K562 (cell line): ENCODE results near the gene OSGEP. TPM values are rescaled to one million over a fixed set of nuclear protein-coding genes. Genes with fewer than 3 reads are reported as not detected.

Experiments
- CBFA2T2 ChIP-seq: fragments of 450-650 bp; conservative IDR thresholded peaks from 2 replicates; pipeline ENCODE4 v1.6.1; 2017; ENCODE audit warnings: mild to moderate bottlenecking
- FOXJ2 ChIP-seq: fragments of 200-800 bp; sonication (Bioruptor generic); IDR thresholded peaks from 2 replicates; pipeline ENCODE4 v1.6.1; 2016; ENCODE audit warnings: missing genetic modification characterization, missing compliant biosample characterization
- HMBOX1 ChIP-seq: sonication (generic); IDR thresholded peaks from 2 replicates; pipeline ENCODE4 v1.6.1; 2016
- LCOR ChIP-seq: sonication (generic); formaldehyde crosslinking; IDR thresholded peaks from 2 replicates; pipeline ENCODE4 v1.8.0; 2022; ENCODE audit warnings: mild to moderate bottlenecking, missing genetic modification reagents
- ZNF282 ChIP-seq: sonication (generic); formaldehyde crosslinking; IDR thresholded peaks from 2 replicates; pipeline ENCODE4 v1.8.1; 2023; ENCODE audit warnings: missing genetic modification reagents
- polyA plus RNA-seq, 8 experiments: library from polyadenylated mRNA; depleted of rRNA in 4 of 8; stranded (reverse) in 5 of 8; unstranded in 3 of 8; fragments of >200 nt; fragmentation: Nextera tagmentation in 2 of 8; fragmentation: Illumina TruSeq in 1 of 8; extraction: Ambion mirVana in 2 of 8; extraction: Trizol in 1 of 8; gene quantifications; 2 replicates each; pipeline versions ENCODE4 v1.2.1 to v1.2.3, GENCODE V29; 2011 to 2014; ENCODE audit warnings: inconsistent platforms in 1 of 8, missing spikeins in 1 of 8
- total RNA-seq, 7 experiments: library from RNA; depleted of rRNA in 6 of 7; stranded (reverse); fragments of >200 nt in 6 of 7; fragmentation: Illumina TruSeq in 2 of 7; extraction: Trizol in 2 of 7; gene quantifications; 2 replicates each; pipeline versions ENCODE4 v1.2.1 to v1.2.3, GENCODE V29; 2011 to 2021; ENCODE audit warnings: low replicate concordance in 1 of 7
- TF ChIP-seq, protein P1 (sequence below), 2 experiments: fragments of 450-650 bp in 1 of 2; sonication (generic) in 1 of 2; formaldehyde crosslinking in 1 of 2; IDR thresholded peaks; 2 replicates each; pipeline versions ENCODE4 v1.7.1 to v1.9.0; 2016 to 2022; ENCODE audit warnings: inconsistent platforms in 1 of 2, mild to moderate bottlenecking in 1 of 2, missing genetic modification reagents in 1 of 2
- TF ChIP-seq, protein P2 (sequence below), 2 experiments: IDR thresholded peaks; 2 replicates each; pipeline ENCODE4 v1.6.1; 2012; ENCODE audit warnings: improper control_type of control experiment in 2 of 2, low read depth in 2 of 2, low read length in 2 of 2, borderline replicate concordance in 1 of 2
- TF ChIP-seq, protein P3 (sequence below), 2 experiments: fragments of 200-800 bp in 1 of 2; sonication (Bioruptor generic) in 1 of 2; sonication (generic) in 1 of 2; formaldehyde crosslinking in 1 of 2; IDR thresholded peaks in 1 of 2; conservative IDR thresholded peaks in 1 of 2; 2 replicates each; pipeline versions ENCODE4 v1.5.0 to v1.6.1; 2016 to 2020; ENCODE audit warnings: missing compliant biosample characterization in 1 of 2, missing genetic modification characterization in 1 of 2, missing genetic modification reagents in 1 of 2
- TF ChIP-seq, protein P4 (sequence below): fragments of 200-800 bp; sonication (Bioruptor generic); IDR thresholded peaks from 2 replicates; pipeline ENCODE4 v1.6.1; 2017; ENCODE audit warnings: missing genetic modification characterization, missing compliant biosample characterization

Gene OSGEP
- total and polyA plus RNA-seq, 9 of the 15 experiments (the other 6 are each of a cell fraction or from before 2014, with no cell fraction given) = 32.1 to 59.2 (median 44.1) TPM

GRCh38 chr14:20469890-20470602 lies 15.4 kb upstream of the OSGEP start (continued):
- TF ChIP-seq HMBOX1 = 0 out of 2 replicates have a peak, but pooled peaks have one; percentile 15
- no peak for TF ChIP-seq FOXJ2 (tag)
- TF ChIP-seq, protein P1, sequence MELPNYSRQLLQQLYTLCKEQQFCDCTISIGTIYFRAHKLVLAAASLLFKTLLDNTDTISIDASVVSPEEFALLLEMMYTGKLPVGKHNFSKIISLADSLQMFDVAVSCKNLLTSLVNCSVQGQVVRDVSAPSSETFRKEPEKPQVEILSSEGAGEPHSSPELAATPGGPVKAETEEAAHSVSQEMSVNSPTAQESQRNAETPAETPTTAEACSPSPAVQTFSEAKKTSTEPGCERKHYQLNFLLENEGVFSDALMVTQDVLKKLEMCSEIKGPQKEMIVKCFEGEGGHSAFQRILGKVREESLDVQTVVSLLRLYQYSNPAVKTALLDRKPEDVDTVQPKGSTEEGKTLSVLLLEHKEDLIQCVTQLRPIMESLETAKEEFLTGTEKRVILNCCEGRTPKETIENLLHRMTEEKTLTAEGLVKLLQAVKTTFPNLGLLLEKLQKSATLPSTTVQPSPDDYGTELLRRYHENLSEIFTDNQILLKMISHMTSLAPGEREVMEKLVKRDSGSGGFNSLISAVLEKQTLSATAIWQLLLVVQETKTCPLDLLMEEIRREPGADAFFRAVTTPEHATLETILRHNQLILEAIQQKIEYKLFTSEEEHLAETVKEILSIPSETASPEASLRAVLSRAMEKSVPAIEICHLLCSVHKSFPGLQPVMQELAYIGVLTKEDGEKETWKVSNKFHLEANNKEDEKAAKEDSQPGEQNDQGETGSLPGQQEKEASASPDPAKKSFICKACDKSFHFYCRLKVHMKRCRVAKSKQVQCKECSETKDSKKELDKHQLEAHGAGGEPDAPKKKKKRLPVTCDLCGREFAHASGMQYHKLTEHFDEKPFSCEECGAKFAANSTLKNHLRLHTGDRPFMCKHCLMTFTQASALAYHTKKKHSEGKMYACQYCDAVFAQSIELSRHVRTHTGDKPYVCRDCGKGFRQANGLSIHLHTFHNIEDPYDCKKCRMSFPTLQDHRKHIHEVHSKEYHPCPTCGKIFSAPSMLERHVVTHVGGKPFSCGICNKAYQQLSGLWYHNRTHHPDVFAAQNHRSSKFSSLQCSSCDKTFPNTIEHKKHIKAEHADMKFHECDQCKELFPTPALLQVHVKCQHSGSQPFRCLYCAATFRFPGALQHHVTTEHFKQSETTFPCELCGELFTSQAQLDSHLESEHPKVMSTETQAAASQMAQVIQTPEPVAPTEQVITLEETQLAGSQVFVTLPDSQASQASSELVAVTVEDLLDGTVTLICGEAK (IDR thresholded peaks at IDR 0.05) = no peak; the same call in 1 of the 2 replicates
- TF ChIP-seq, protein P1 (CRISPR knock-in tag; IDR thresholded peaks at IDR 0.05) = no peak
- no peak for TF ChIP-seq CBFA2T2
- no peak for TF ChIP-seq ZNF282
- TF ChIP-seq, protein P2, sequence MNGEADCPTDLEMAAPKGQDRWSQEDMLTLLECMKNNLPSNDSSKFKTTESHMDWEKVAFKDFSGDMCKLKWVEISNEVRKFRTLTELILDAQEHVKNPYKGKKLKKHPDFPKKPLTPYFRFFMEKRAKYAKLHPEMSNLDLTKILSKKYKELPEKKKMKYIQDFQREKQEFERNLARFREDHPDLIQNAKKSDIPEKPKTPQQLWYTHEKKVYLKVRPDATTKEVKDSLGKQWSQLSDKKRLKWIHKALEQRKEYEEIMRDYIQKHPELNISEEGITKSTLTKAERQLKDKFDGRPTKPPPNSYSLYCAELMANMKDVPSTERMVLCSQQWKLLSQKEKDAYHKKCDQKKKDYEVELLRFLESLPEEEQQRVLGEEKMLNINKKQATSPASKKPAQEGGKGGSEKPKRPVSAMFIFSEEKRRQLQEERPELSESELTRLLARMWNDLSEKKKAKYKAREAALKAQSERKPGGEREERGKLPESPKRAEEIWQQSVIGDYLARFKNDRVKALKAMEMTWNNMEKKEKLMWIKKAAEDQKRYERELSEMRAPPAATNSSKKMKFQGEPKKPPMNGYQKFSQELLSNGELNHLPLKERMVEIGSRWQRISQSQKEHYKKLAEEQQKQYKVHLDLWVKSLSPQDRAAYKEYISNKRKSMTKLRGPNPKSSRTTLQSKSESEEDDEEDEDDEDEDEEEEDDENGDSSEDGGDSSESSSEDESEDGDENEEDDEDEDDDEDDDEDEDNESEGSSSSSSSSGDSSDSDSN (IDR thresholded peaks at IDR 0.05; ENCODE audit: borderline replicate concordance in 1 of 2, low read depth in 2 of 2, low read length in 2 of 2) = no peak
- TF ChIP-seq, protein P3, sequence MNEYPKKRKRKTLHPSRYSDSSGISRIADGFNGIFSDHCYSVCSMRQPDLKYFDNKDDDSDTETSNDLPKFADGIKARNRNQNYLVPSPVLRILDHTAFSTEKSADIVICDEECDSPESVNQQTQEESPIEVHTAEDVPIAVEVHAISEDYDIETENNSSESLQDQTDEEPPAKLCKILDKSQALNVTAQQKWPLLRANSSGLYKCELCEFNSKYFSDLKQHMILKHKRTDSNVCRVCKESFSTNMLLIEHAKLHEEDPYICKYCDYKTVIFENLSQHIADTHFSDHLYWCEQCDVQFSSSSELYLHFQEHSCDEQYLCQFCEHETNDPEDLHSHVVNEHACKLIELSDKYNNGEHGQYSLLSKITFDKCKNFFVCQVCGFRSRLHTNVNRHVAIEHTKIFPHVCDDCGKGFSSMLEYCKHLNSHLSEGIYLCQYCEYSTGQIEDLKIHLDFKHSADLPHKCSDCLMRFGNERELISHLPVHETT (CRISPR knock-in tag; conservative IDR thresholded peaks at IDR 0.05 in 1 of 2, IDR thresholded peaks at IDR 0.05 in 1 of 2) = no peak
- no peak for TF ChIP-seq LCOR (CRISPR knock-in tag)
- TF ChIP-seq, protein P4, sequence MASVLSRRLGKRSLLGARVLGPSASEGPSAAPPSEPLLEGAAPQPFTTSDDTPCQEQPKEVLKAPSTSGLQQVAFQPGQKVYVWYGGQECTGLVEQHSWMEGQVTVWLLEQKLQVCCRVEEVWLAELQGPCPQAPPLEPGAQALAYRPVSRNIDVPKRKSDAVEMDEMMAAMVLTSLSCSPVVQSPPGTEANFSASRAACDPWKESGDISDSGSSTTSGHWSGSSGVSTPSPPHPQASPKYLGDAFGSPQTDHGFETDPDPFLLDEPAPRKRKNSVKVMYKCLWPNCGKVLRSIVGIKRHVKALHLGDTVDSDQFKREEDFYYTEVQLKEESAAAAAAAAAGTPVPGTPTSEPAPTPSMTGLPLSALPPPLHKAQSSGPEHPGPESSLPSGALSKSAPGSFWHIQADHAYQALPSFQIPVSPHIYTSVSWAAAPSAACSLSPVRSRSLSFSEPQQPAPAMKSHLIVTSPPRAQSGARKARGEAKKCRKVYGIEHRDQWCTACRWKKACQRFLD (CRISPR knock-in tag) = no peak
